Measurements from ENCODE around the gene DNAJC7.

Gene DNAJC7

DNA sequence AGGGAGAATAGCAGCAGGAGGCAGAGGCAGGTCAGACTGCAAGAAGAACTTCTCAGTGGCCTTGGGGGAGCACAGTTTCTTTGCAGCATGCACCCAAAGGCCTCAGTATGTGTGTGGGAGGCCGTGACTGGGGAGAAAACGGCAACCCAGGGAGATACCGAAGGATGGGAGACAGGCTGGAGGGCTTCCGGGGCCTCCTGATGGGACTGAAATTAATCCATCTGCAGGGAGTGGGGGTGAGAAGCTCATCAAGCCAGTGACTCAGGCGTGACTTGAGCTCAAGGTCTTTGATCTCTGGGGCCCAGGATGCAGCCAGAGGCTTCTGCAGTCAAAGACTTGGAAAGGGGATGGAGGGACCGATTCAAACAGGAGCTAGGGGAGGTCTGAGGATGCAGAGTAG, 38.3 kb upstream of the DNAJC7 start:
- Histone ChIP-seq H4K12ac (ENCODE audit: low read depth, low read length) (no peak overlapping the region), H3K36me3 (ENCODE audit: control insufficient read depth in 1 of 2, insufficient read depth in 2 of 2, low read length in 2 of 2) (no peaks in the 10 kb centered on the region), H4K91ac (ENCODE audit: low read depth, low read length) (no peak overlapping the region), H3K4me3 (ENCODE audit: low read depth, low read length) (no peak overlapping the region), H3K4me1 (ENCODE audit: control insufficient read depth in 1 of 2, insufficient read depth in 2 of 2, low read length in 2 of 2) (no peaks in the 10 kb centered on the region), H4K8ac (ENCODE audit: low read depth, low read length) (no peak overlapping the region), H3K4me2 (ENCODE audit: low read length) (no peak overlapping the region), H3K9me3 (ENCODE audit: insufficient read depth, low read depth, low read length) (peaks cover 5% of the 10 kb centered on the region), H3K9ac (ENCODE audit: low read length) (no peak overlapping the region), H3K18ac (ENCODE audit: low read length) (no peak overlapping the region), H3K14ac (ENCODE audit: low read length) (no peak overlapping the region), H3K23ac (ENCODE audit: low read length) (no peak overlapping the region), H3K79me2 (ENCODE audit: control insufficient read depth, insufficient read depth, low read length, poor library complexity) (no peaks in the 10 kb centered on the region), H3K4ac (ENCODE audit: low read depth, low read length) (no peak overlapping the region), H2AFZ (ENCODE audit: insufficient read depth, low read length, poor library complexity) (no peak overlapping the region), H2BK12ac (ENCODE audit: low read length) (no peak overlapping the region), H3K27ac (ENCODE audit: low read depth, low read length) (no peak overlapping the region), H3K79me1 (ENCODE audit: low read length) (no peaks in the 10 kb centered on the region), H3K27me3 (ENCODE audit: insufficient read depth, low read length) (no peaks in the 10 kb centered on the region), H2AK5ac (ENCODE audit: low read length) (no peak overlapping the region), H2BK120ac (ENCODE audit: insufficient read depth, low read length, poor library complexity) (no peak overlapping the region), H2BK5ac (ENCODE audit: low read depth, low read length, poor library complexity) (no peak overlapping the region)
- no CpG with 5 or more reads among the region's 6 CpGs for WGBS (ENCODE audit: extremely low coverage, insufficient coverage, insufficient read length)
- no peak for DNase-seq

DNA sequence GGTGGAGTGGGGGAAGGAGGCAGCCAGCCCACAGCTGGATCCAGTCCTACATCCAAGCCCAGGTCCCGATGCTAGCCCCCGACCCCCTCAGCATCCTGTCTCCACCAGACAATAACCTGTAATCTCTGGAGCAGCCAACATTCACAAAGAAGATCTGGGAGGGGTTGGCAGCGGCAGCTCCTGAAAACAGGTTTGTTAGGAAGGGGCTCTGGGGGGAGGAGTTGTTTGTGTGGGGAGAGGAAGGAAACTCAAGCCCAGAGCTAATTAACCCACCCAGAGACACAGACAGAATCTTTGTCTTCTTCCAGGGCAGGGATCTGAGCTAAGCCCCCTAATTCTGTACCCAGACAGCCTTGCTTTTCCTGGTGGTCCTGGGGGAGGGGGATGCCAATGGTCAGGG, 37.8 kb upstream of the DNAJC7 start:
- Histone ChIP-seq H3K18ac (ENCODE audit: low read length) (no peak overlapping the region), H3K36me3 (ENCODE audit: control insufficient read depth in 1 of 2, insufficient read depth in 2 of 2, low read length in 2 of 2) (no peaks in the 10 kb centered on the region), H2AK5ac (ENCODE audit: low read length) (no peak overlapping the region), H3K14ac (ENCODE audit: low read length) (no peak overlapping the region), H2BK120ac (ENCODE audit: insufficient read depth, low read length, poor library complexity) (no peak overlapping the region), H3K4me3 (ENCODE audit: low read depth, low read length) (no peak overlapping the region), H3K27ac (ENCODE audit: low read depth, low read length) (no peak overlapping the region), H4K12ac (ENCODE audit: low read depth, low read length) (no peak overlapping the region), H3K27me3 (ENCODE audit: insufficient read depth, low read length) (no peaks in the 10 kb centered on the region), H4K8ac (ENCODE audit: low read depth, low read length) (no peak overlapping the region), H3K4me2 (ENCODE audit: low read length) (no peak overlapping the region), H3K4ac (ENCODE audit: low read depth, low read length) (no peak overlapping the region), H2BK12ac (ENCODE audit: low read length) (no peak overlapping the region), H3K9ac (ENCODE audit: low read length) (no peak overlapping the region), H3K23ac (ENCODE audit: low read length) (no peak overlapping the region), H3K4me1 (ENCODE audit: control insufficient read depth in 1 of 2, insufficient read depth in 2 of 2, low read length in 2 of 2) (peaks cover under 1 to 2% of the 10 kb centered on the region in 2 experiments), H2AFZ (ENCODE audit: insufficient read depth, low read length, poor library complexity) (no peak overlapping the region), H3K9me3 (ENCODE audit: insufficient read depth, low read depth, low read length) (peaks cover 4% of the 10 kb centered on the region), H3K79me1 (ENCODE audit: low read length) (no peaks in the 10 kb centered on the region), H3K79me2 (ENCODE audit: control insufficient read depth, insufficient read depth, low read length, poor library complexity) (peaks cover 1% of the 10 kb centered on the region), H2BK5ac (ENCODE audit: low read depth, low read length, poor library complexity) (no peak overlapping the region), H4K91ac (ENCODE audit: low read depth, low read length) (no peak overlapping the region)
- no CpG with 5 or more reads among the region's 3 CpGs for WGBS (ENCODE audit: extremely low coverage, insufficient coverage, insufficient read length)
- DNase-seq: no peak

DNA sequence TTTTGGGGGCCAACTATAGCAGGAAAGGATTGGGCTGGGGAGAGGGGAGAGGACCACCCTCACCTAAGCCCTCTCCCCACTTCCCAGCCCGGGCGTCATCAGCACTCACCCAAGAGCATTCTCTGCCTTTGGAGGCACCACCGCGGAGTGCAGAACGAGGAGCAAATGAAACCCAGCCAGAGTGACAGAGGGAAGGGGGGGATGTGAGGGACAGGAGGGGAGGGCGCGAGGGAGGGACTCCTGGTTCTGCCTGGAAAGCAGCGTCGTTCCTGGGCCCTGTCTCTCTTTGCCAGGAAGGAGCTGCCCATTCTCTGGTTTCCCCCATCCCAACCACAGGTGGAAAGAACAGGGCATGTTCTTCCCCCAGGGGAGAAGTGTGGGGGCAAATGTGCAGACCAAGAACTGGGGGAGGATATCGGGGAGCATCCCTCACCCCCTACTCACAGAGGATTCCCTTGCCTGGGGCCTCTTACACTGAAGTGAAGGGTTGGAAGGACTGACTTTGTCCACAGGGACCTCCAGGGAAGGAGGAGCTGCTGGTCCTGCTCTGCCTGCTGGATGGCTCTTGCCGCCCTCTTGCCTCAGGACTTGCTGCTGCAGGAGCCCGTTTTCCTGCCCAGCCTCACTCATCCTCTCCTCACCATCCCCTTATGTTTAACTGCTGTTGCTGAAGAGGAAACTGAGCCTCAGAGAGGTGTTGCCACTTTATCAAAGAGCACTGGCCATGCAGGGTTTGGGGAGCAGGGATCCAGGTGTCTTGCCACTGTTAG, 36.7 kb upstream of the DNAJC7 start:
- Histone ChIP-seq H3K4me1 (ENCODE audit: control insufficient read depth in 1 of 2, insufficient read depth in 2 of 2, low read length in 2 of 2) (peaks cover 3 to 6% of the 10 kb centered on the region in 2 experiments), H2BK120ac (ENCODE audit: insufficient read depth, low read length, poor library complexity) (no peak overlapping the region), H3K14ac (ENCODE audit: low read length) (no peak overlapping the region), H2BK12ac (ENCODE audit: low read length) (no peak overlapping the region), H3K27me3 (ENCODE audit: insufficient read depth, low read length) (no peaks in the 10 kb centered on the region), H4K91ac (ENCODE audit: low read depth, low read length) (no peak overlapping the region), H3K36me3 (ENCODE audit: control insufficient read depth in 1 of 2, insufficient read depth in 2 of 2, low read length in 2 of 2) (no peaks in the 10 kb centered on the region), H3K9me3 (ENCODE audit: insufficient read depth, low read depth, low read length) (peaks cover under 1% of the 10 kb centered on the region), H3K18ac (ENCODE audit: low read length) (no peak overlapping the region), H3K23ac (ENCODE audit: low read length) (no peak overlapping the region), H3K79me2 (ENCODE audit: control insufficient read depth, insufficient read depth, low read length, poor library complexity) (peaks cover 1% of the 10 kb centered on the region), H3K27ac (ENCODE audit: low read depth, low read length) (no peak overlapping the region), H4K8ac (ENCODE audit: low read depth, low read length) (no peak overlapping the region), H2BK5ac (ENCODE audit: low read depth, low read length, poor library complexity) (no peak overlapping the region), H3K79me1 (ENCODE audit: low read length) (no peaks in the 10 kb centered on the region), H3K4me2 (ENCODE audit: low read length) (no peak overlapping the region), H3K4ac (ENCODE audit: low read depth, low read length) (no peak overlapping the region), H3K4me3 (ENCODE audit: low read depth, low read length) (no peak overlapping the region), H3K9ac (ENCODE audit: low read length) (no peak overlapping the region), H2AK5ac (ENCODE audit: low read length) (no peak overlapping the region), H4K12ac (ENCODE audit: low read depth, low read length) (no peak overlapping the region), H2AFZ (ENCODE audit: insufficient read depth, low read length, poor library complexity) (no peak overlapping the region)
- no CpG with 5 or more reads among the region's 12 CpGs for WGBS (ENCODE audit: extremely low coverage, insufficient coverage, insufficient read length)
- no peak for DNase-seq

DNA sequence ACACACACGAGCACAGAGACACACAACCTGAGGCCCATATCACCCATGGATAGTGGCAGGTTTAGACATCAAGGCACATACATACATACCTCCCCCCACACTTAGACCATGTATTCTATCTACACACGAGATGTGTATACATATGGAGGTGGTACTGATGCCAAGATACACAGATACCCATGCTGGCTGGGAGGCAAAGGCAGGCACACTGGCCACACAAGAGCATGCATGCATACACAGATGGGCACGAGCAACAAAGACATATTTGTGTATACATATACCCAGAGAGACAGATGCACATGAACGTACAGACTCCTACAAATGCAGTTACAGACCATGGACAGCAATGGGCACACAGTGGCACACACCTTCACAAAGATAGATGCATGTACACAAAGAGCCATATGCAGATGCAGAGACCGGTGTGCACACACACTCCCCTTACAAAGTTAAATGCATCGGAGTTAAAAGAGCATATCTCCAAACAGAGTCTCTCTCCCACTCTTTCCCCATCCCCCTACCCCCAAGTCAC, 35.2 kb upstream of the DNAJC7 start:
- H3K4ac ChIP-seq (ENCODE audit: low read depth, low read length): no peak overlapping the region
- no peak overlapping the region for H2AFZ ChIP-seq (ENCODE audit: insufficient read depth, low read length, poor library complexity)
- no peaks in the 10 kb centered on the region for H3K27me3 ChIP-seq (ENCODE audit: insufficient read depth, low read length)
- peaks cover 3 to 6% of the 10 kb centered on the region in 2 experiments for H3K4me1 ChIP-seq (ENCODE audit: control insufficient read depth in 1 of 2, insufficient read depth in 2 of 2, low read length in 2 of 2)
- H2BK120ac ChIP-seq (ENCODE audit: insufficient read depth, low read length, poor library complexity): no peak overlapping the region
- H3K9me3 ChIP-seq (ENCODE audit: insufficient read depth, low read depth, low read length): no peaks in the 10 kb centered on the region
- no peak overlapping the region for H3K4me2 ChIP-seq (ENCODE audit: low read length)
- H3K79me2 ChIP-seq (ENCODE audit: control insufficient read depth, insufficient read depth, low read length, poor library complexity): peaks cover 1% of the 10 kb centered on the region
- H3K79me1 ChIP-seq (ENCODE audit: low read length): no peaks in the 10 kb centered on the region
- H2BK12ac ChIP-seq (ENCODE audit: low read length): no peak overlapping the region
- H2AK5ac ChIP-seq (ENCODE audit: low read length): no peak overlapping the region
- no CpG with 5 or more reads among the region's 6 CpGs for WGBS (ENCODE audit: extremely low coverage, insufficient coverage, insufficient read length)
- no peaks in the 10 kb centered on the region for H3K36me3 ChIP-seq (ENCODE audit: control insufficient read depth in 1 of 2, insufficient read depth in 2 of 2, low read length in 2 of 2)
- no peak overlapping the region for H4K8ac ChIP-seq (ENCODE audit: low read depth, low read length)
- H3K18ac ChIP-seq (ENCODE audit: low read length): no peak overlapping the region
- H3K9ac ChIP-seq (ENCODE audit: low read length): no peak overlapping the region
- no peak for DNase-seq
- H2BK5ac ChIP-seq (ENCODE audit: low read depth, low read length, poor library complexity): no peak overlapping the region
- no peak overlapping the region for H3K23ac ChIP-seq (ENCODE audit: low read length)
- H3K27ac ChIP-seq (ENCODE audit: low read depth, low read length): no peak overlapping the region
- H4K12ac ChIP-seq (ENCODE audit: low read depth, low read length): no peak overlapping the region
- H3K14ac ChIP-seq (ENCODE audit: low read length): no peak overlapping the region
- no peak overlapping the region for H4K91ac ChIP-seq (ENCODE audit: low read depth, low read length)
- no peak overlapping the region for H3K4me3 ChIP-seq (ENCODE audit: low read depth, low read length)

Measured in trophoblast cell (in vitro differentiated cells and primary cell).